Cardiac fibroblast (primary cell): ENCODE measurements around the gene CASQ2.

Experiments
- DNase-seq, 2 donors: peaks; one replicate each; pipeline versions ENCODE4 v3.0.0 to v3.0.0-alpha.2; 2010; ENCODE audit warnings: low read depth in 2 of 2
- H3K4me3 ChIP-seq, 2 donors: replicated peaks in 1 of 2; 1 replicate in 1 of 2; 2 replicates in 1 of 2; pipeline ENCODE4 v1.5.1; 2011; ENCODE audit warnings: low read depth in 2 of 2, low read length in 2 of 2, mild to moderate bottlenecking in 2 of 2, moderate library complexity in 1 of 2
- TF ChIP-seq, protein P1 (sequence below): IDR thresholded peaks from one replicate; pipeline ENCODE4 v1.5.1; 2011; ENCODE audit warnings: low read depth, mild to moderate bottlenecking, low read length, inconsistent platforms

CASQ2 gene

DNA sequence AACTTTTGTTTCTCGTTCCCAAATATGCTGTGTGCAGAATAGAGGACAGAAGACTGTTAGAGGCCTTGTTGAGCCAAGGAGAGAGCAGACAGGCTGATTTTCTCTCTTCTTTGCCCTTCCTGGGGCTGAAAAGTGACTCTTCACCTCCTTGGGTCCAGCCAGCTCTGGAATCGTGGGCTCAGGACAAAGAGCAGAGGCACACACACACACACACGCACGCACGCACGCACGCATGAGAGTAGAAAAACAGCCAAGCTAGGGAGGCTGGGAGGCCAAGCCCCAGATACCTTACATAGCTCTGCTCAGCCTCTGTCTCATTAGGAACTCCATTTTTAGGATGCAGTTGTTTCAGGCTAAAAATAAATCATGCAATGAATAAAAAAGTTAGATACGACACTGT is at the start of gene CASQ2:
Gene CASQ2, minus strand, starts transcription at position 166 of the 400 bp plus-strand sequence. CDS start 173 bp downstream, outside the sequence.
- no peak within 1 kb of the TSS for H3K4me3 ChIP-seq

DNA sequence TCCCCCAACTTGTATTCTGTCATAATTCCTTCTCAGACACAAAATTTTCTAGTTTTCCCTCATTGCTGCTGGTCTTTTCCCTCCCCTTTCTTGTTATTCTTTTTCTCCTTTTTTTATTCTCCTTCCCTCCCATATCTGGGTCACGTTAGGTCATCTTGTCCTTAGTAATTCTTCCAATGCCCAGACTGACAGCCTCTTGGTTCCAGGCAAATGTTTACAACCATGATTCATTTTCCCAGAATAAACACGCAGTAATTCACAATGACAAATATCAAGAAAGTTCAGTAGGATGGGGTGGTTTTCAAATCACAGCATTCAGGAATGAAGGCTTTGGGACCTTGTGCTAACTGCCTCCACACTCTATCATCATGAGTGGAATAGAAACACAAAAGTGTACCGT is 47.2 kb upstream of the CASQ2 start:
- no peak overlapping the region for H3K4me3 ChIP-seq
- DNase-seq = no peak
- TF ChIP-seq, protein P1, sequence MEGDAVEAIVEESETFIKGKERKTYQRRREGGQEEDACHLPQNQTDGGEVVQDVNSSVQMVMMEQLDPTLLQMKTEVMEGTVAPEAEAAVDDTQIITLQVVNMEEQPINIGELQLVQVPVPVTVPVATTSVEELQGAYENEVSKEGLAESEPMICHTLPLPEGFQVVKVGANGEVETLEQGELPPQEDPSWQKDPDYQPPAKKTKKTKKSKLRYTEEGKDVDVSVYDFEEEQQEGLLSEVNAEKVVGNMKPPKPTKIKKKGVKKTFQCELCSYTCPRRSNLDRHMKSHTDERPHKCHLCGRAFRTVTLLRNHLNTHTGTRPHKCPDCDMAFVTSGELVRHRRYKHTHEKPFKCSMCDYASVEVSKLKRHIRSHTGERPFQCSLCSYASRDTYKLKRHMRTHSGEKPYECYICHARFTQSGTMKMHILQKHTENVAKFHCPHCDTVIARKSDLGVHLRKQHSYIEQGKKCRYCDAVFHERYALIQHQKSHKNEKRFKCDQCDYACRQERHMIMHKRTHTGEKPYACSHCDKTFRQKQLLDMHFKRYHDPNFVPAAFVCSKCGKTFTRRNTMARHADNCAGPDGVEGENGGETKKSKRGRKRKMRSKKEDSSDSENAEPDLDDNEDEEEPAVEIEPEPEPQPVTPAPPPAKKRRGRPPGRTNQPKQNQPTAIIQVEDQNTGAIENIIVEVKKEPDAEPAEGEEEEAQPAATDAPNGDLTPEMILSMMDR = no peak

More for the DNA sequence above, at the start of gene CASQ2:
- TF ChIP-seq, protein P1 = no peak
- DNase-seq = no peak

DNA sequence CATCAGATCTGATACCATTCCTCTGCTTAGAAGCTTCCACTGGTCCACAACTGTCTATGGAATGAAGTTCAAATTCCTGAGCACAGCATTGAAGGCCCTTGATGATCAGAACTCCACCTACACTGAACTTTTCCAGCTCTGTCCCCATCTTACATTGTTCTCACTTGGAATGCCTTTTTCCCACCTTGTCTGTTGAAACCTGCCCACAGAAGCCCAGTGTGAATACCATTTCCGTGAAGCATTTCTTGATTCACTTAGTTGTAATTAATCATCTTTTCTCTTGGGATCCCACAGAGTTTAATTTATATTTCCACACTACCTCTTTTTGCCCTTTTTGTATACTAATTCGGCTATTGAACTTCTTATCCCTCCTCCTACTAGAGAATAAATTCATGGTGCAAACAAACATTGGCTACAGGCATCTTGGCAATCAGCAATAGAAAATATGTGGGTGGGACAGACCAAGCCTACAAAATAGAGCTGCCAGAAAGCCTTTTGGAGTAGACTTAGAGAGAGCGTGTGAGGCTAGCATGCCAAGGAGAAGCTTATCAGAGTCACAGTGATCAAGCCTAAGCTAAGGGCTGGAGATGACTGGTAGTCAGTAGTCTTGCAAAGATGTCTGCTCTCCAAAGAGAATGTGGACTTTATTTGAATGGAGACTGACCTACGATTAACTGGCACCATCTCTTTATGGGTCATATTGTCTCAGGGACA is 46.3 kb upstream of the CASQ2 start:
- TF ChIP-seq, protein P1 = no peak
- no peak for DNase-seq
- no peak overlapping the region for H3K4me3 ChIP-seq

DNA sequence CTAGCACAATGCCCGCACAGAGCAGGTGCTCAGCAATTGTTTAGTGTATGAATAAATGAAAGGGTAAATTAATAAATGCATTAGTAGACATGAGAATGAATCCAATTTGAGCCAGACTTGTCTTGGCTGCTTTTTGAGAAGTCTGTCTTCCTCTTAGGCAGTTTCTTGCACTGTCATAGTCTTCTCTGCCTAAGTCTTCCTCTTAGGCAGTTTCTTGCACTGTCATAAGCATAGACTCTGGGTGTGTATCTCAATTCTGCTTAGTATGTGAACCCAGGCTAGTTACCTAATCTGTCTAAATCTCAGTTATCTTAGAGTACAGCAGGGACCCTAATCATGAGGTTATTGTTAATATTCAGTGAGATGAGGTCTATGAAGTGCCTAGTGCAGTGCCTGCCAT is 45.2 kb upstream of the CASQ2 start:
- no peak overlapping the region for H3K4me3 ChIP-seq
- TF ChIP-seq, protein P1 = no peak
- DNase-seq = no peak

DNA sequence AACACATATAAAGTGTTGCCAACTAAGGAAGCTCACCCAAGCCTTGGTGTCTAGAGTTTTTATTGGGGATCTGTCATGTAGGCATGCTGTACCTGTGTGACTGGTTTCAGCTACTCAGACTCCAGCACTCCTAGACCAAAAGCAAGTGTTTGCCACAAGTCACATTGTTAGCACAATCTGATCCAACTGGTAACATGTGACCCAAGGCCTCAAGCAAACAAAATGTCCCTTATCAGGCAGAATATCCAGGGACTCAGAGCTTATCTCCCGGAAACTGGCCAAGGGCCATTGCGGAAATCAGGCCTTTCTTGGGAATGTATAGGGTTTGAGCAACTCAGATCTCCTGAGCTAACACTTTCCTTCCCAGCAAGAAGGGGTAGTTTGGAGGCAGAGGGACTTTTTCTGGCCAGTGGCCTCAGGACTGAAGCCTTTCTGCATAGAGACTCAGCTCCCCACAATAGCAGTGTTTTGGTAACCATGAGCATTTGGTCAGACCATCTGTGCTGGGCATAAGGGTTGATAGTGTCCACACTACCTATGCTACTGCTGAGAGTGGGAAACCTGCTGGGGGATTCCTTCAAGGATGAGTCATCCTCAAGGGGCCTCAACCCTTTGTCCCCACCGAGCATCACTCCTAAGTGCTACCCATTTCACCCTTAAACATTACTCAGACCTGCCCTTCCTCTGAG is 42.8 kb upstream of the CASQ2 start:
- TF ChIP-seq, protein P1 = no peak
- peak in 1 of 2 donors; percentile 4 for DNase-seq
- H3K4me3 ChIP-seq = no peak overlapping the region

DNA sequence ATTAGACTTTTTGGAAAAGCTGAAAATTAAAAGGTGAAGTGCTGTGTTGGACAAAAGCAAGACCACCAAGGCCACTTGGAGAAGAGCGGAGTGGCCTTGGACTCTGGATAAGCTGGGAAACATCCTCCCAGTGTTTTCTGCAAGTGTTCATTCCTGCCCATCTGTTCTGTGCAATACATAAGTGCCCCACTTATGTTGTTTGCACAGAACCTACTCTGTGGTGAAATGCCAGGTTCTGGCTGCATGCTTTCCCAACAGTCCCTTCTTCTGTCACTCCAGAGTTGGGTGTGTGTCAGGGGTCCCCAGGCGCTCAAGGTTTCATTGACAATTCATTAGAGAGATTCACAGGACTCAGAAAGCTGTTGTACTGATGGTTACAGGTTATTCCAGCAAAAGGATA is 42.1 kb upstream of the CASQ2 start:
- no peak for DNase-seq
- TF ChIP-seq, protein P1 = no peak
- H3K4me3 ChIP-seq = no peak overlapping the region
